Central memory CD4-positive, alpha-beta T cell (primary cell): Measurements from ENCODE around the gene CUBN.
"Not testable (repeated sequence)": the region's sequence is repeated elsewhere in the genome, so short reads cannot be mapped to it uniquely, and the experiment has no call there.

Source experiments
- DNase-seq: peaks from one replicate; pipeline ENCODE4 v3.0.0; 2022

CUBN gene

DNA sequence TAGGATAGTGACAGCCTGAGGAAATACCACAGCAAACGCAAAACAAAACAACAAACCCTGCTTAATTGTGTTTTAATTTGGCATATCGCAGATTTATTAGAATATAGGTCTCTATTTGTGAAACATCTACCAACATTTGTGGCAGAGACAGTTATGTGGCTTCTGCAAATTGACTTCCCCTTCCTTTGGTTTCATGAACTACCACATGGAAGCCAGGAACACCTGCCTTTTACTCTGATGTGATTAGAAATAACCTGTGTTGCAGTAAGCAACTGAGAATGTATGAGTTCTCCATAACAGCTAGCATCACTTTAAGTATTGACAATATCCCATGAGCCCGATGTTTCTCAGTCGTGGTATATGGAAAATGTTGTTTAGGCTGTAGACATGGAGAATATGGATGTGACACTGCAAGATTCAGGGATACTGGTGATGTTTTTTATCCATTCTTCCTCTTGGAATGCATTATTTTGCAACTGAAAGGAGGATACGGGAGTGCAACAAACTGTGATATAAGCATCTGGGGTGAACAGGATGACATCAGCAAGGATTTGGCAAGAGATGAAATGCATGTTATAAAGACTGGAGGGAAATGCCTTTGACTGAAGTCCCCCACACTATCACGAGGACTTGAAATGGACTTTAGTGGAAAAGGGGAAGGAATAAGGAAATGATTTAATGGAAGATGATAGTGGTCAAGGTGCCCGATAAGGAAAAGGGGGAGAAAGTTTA, 95.9 kb downstream of the CUBN start:
- DNase-seq = peak; percentile 3

- DNase-seq = no peak
Measured at GRCh38 chr10:17031637-17032635, 97.7 kb downstream of the CUBN start.

DNA sequence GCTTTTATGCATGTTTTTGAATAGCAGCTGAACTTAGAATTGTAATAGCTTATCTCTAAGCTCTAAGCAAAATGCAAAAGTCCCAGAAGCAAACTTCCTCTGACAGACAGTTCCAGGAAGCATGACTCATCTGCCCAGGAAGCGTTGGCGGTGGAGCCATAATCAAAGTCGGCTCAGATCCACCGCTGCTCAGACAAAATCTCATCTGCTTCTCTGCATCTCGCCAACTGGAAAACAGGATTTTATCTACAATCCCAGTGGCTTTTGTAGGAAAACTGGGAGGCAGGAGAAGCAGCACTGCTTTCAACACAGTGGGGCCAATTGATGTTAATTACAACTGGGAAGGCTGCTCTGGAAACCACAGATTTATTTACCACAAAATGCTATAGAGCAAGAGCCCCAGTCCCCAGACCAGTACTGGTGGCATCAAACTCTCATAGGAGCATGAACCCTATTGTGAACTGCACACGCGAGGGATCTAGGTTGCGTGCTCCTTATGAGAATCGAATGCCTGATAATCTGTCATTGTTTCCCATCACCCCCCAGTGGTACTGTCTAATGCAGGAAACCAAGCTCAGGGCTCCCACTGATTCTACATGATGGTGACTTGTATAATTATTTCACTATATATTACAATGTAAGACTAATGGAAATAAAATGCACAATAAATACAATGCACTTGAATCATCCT, 99.9 kb downstream of the CUBN start:
- peak; percentile 75 for DNase-seq

DNA sequence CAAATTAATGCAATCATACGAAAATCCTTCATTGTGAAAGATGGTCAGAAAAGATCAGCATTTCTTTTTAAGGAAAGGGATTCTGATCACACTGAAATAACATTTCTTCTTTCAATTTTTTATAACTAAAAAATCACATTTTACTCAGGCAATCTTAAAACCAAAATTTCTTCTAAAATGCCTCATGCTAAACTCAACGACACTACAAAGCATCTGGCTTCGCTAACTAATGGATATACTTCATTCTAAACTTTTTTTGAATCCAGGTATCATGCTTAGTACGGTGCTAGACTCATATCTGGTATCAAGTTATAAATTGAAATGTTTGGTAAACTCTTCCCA, 100.4 kb downstream of the CUBN start:
- DNase-seq = no peak

DNA sequence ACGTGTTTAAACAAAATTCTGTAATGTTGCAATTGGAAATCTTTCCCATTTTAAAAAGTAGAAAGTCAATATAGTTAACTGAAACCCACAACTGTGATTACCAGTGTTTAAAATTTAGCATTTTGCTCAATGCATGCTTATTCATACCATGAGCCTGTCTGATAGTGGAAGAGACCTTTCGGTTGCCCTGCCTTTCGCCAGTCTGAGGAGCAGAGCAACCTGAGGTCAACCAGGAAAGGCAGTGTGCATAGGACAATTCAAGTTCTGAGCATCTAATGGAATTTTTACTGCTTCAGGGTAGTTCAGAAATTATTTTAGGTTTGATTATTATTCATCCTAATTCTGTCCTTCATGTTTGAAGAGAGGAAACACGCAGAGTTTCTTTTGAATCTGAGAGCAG, 100.8 kb downstream of the CUBN start:
- no peak for DNase-seq

GRCh38 chr10:17026686-17027485, 102.7 kb downstream of the CUBN start:
- peak; percentile 83 for DNase-seq

DNA sequence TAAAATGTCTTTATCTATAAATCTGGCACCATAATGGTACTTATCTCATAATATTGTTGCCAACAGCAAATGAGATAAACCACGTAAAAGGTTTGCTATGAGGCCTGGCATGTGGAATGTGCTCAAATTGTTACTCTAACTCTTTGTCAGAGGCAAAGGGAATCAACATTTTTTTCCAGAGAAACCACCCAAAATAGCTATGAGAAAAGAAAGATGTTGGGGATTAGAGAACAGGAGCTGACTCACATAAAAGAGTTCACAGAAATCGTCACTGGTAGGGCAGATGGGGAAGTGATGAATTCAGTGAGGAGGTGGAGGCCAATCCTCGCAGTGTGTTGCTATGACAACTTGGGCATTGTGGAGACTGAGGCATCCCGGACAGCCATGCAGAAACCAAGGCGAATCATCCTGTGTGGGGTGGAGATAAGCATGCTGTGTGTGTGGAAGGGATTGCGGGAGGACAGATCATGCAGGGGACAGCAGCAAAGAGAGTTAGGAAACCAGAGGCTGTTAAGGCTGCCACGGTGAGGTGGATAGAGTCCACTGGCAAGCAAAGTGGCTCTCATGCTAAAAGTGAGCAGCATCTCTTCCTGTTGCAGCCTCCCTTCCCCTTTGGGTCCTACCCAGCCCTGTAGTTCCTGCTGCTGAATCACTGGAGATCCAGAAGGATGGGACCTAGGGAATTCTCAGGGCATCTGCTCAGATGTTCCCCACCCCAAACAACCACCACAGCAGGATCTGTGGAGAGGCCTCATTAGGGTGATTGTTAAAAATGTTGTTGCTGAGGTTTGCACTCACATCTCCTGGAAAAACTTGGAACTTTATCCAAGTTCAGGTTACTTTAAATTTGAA, 103.9 kb downstream of the CUBN start:
- peak; percentile 63 for DNase-seq

- no peak for DNase-seq
Measured at GRCh38 chr10:17024461-17024860, 105.2 kb downstream of the CUBN start.

DNA sequence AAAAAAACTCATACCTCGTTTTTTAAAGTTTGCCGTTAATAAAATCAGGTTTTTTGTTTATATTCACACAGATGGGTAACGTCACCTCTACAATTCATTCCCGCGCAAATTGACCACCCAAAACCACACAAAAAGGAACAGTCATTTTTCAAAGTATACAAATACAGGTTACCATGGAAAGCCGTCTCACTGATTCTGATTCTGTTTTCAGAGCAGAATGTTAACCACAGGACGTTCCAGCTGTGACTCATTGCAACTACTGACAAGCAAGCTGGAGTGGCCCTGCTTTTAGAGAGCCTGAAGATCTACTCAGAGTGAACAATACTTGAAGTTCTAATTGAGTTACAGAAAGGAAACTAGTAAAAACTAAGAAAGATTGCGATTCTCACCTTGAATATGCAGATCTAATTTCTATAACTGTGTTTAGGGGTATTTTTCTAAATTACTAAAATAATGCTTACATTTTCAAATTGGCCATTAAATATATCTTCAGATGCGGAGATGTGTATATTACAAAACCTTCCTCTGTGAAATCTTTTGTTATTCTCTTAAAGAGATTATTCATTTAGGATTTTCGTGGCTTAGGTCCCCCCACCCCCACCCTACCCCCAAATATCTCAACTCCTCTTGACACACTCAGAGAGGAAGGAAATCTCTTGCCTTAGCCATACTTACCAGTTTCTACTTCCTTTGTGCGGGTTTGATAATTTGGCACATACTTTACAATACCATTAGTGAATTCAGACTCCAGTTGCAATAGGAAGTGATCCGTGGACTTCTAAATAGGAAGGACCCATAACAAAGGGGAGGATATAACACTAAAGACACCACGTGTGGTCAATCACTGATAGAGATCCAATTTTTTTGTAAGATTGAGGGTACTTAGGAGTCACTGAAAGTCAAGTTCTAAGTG, 106.0 kb downstream of the CUBN start:
- peak; percentile 91 for DNase-seq

- no peak for DNase-seq
Measured at GRCh38 chr10:17022896-17023295, 106.7 kb downstream of the CUBN start.

GRCh38 chr10:17022466-17022825, 107.2 kb downstream of the CUBN start:
- no peak for DNase-seq

- DNase-seq = no peak
Measured at GRCh38 chr10:17021656-17022465, 107.8 kb downstream of the CUBN start.

- no peak for DNase-seq
Measured at GRCh38 chr10:17019696-17020095, 109.9 kb downstream of the CUBN start.

- DNase-seq = not testable (repeated sequence)
Measured at GRCh38 chr10:17013131-17013983, 116.3 kb downstream of the CUBN start.

DNA sequence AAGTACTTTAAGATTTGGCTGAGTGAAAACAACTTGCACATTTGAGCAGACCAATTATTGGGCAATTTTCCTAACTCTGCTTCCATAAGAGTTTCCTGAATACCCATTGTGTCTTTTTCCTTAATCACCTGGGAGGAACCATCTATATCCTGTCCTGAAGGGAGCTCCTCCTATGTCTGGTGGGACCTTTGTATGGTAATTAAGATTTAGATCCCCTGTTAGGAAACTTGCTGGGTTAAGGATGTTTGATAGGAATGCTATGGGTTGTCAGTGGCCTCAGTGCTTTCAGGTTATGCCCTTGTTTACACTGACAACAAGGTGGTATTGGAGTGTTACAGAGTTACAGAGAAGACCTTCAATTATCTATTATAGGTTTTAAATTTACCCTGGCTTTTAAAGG, 116.9 kb downstream of the CUBN start:
- not testable (repeated sequence) for DNase-seq

- no peak for DNase-seq
Measured at GRCh38 chr10:17010363-17011145, 119.1 kb downstream of the CUBN start.

DNA sequence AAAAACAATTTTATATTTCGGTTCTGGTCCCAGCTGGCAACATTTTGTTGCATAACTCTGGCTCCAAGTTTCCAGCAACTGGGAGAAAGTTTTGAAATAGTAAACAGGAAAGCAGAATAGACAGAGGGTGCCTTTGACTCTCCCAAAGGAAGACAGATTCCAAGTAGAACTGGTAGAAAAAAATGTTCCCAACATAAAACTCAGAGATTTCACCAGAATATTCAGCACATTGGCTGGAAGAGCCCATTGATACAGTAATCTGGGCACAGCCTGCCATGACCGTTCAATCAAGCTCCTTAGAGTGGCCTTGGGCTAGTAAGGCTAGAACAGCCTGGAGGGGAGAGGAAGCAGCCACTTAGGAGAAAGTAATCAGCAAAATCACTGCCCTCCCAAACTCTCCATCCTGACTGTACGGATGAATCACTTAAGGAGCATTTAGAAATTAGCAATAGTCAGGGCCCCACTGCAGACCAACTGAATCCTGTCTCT, 120.4 kb downstream of the CUBN start:
- DNase-seq = no peak

GRCh38 chr10:17007418-17007770, 122.2 kb downstream of the CUBN start:
- DNase-seq = no peak
